Measurements from ENCODE around the gene LRRC56.
"Not testable (repeated sequence)": the region's sequence is repeated elsewhere in the genome, so short reads cannot be mapped to it uniquely, and the experiment has no call there.

LRRC56 gene

GRCh38 chr11:559020-559620 is 21.8 kb downstream of the LRRC56 start:
- no peak for DNase-seq (ENCODE audit: low read depth)

- no peak for DNase-seq (ENCODE audit: low read depth)
Measured at GRCh38 chr11:559712-560304, 22.5 kb downstream of the LRRC56 start.

GRCh38 chr11:560305-561147 is 23.2 kb downstream of the LRRC56 start, which contains the start of the genes LMNTD2 and RASSF7:
Gene LMNTD2 (minus strand): TSS chr11:560738. CDS start chr11:560716, 22 bp downstream.
Gene RASSF7 (plus strand): TSS chr11:560970. CDS start chr11:561769, 799 bp downstream.
- DNase-seq (ENCODE audit: low read depth), result peak; percentile 95

GRCh38 chr11:561148-562003 is 24.0 kb downstream of the LRRC56 start:
- DNase-seq (ENCODE audit: low read depth), result no peak

- no peak for DNase-seq (ENCODE audit: low read depth)
Measured at GRCh38 chr11:562046-562645, 24.8 kb downstream of the LRRC56 start.

GRCh38 chr11:563066-563811 is 25.9 kb downstream of the LRRC56 start:
- no peak for DNase-seq (ENCODE audit: low read depth)

- DNase-seq (ENCODE audit: low read depth), result no peak
Measured at GRCh38 chr11:563812-564578, 26.7 kb downstream of the LRRC56 start.

GRCh38 chr11:565921-566509 is 28.7 kb downstream of the LRRC56 start:
- no peak for DNase-seq (ENCODE audit: low read depth)

GRCh38 chr11:567011-567628 is 29.8 kb downstream of the LRRC56 start:
- DNase-seq (ENCODE audit: low read depth), result no peak

GRCh38 chr11:567629-568292 is 30.4 kb downstream of the LRRC56 start:
- DNase-seq (ENCODE audit: low read depth), result no peak

- DNase-seq (ENCODE audit: low read depth), result peak; percentile 98
Measured at GRCh38 chr11:568306-569157, 31.2 kb downstream of the LRRC56 start.

GRCh38 chr11:569158-569885 is 32.0 kb downstream of the LRRC56 start:
- DNase-seq (ENCODE audit: low read depth), result no peak

GRCh38 chr11:571802-572185 is 34.5 kb downstream of the LRRC56 start:
- DNase-seq (ENCODE audit: low read depth), result no peak

GRCh38 chr11:573146-573759 is 35.9 kb downstream of the LRRC56 start:
- DNase-seq (ENCODE audit: low read depth), result no peak

- DNase-seq (ENCODE audit: low read depth), result not testable (repeated sequence)
Measured at GRCh38 chr11:574031-574570, 36.8 kb downstream of the LRRC56 start.

GRCh38 chr11:574632-575312 is 37.4 kb downstream of the LRRC56 start:
- DNase-seq (ENCODE audit: low read depth), result no peak
